Measurements from ENCODE around the gene PRDM16.

DNA sequence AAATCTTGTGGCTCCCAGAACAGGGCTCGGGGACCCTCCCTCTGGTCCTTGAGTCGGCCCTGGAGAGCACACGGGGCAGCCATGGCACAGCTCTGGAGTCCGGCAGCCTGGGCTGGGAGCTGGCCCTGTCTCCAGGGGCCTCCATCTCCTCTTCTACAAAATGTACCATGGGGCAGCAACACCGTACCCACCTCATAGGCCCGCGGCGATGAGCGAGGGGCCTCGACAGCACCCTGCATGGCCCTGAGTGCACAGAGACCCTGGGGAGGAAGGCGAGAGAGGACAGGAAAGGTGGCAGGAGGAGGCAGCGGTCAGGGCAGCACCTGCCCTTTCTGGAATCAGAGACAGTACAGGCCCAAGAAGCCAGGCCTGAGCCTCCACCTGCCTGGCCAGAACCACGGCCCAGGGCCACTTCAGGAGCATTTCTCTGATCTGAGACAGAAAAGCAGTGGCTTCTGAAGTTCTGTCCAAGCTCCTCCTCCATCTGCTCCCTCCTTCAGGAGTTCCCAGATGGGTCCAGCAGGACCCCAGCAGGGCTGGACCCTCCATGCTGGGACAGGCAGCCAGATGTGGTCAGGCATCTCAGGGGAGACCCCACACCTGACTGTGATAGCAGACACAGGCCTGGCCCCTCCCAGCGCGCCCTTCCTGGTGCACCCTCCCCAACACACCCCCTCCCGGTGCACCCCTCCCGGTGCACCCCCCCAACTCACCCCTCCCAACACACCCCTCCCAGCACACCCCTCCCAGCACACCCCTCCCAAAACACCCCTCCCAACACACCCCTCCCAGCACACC lies 309.6 kb downstream of the PRDM16 start:
- TF ChIP-seq, protein P1, sequence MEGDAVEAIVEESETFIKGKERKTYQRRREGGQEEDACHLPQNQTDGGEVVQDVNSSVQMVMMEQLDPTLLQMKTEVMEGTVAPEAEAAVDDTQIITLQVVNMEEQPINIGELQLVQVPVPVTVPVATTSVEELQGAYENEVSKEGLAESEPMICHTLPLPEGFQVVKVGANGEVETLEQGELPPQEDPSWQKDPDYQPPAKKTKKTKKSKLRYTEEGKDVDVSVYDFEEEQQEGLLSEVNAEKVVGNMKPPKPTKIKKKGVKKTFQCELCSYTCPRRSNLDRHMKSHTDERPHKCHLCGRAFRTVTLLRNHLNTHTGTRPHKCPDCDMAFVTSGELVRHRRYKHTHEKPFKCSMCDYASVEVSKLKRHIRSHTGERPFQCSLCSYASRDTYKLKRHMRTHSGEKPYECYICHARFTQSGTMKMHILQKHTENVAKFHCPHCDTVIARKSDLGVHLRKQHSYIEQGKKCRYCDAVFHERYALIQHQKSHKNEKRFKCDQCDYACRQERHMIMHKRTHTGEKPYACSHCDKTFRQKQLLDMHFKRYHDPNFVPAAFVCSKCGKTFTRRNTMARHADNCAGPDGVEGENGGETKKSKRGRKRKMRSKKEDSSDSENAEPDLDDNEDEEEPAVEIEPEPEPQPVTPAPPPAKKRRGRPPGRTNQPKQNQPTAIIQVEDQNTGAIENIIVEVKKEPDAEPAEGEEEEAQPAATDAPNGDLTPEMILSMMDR (IDR thresholded peaks at IDR 0.05): no peak
- TF ChIP-seq POLR2A (IDR thresholded peaks at IDR 0.05): no peak
